SKM-1 (cell line): Measurements from ENCODE around the gene TTC23L.
"Not testable (repeated sequence)": the region's sequence is repeated elsewhere in the genome, so short reads cannot be mapped to it uniquely, and the experiment has no call there.

ENCODE experiments used
- DNase-seq: peaks from one replicate; lab custom pipeline; 2025; ENCODE audit not compliant: unreplicated experiment; lab: John Stamatoyannopoulos, UW

Gene TTC23L, protein sequence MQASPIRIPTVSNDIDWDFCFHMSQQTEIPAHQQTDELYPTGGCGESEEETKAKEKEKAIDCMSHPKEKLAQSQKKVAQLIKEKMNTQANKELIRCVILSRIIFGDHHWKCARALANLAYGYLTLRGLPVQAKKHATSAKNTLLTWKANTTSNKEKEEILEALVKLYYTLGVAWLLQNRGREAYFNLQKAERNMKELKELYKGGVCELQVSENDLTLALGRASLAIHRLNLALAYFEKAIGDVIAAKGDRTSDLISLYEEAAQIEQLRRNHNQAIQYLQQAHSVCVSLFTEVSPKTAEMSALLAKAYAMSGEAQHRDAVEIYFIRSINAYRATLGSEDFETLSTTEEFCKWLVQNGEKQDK

DNA sequence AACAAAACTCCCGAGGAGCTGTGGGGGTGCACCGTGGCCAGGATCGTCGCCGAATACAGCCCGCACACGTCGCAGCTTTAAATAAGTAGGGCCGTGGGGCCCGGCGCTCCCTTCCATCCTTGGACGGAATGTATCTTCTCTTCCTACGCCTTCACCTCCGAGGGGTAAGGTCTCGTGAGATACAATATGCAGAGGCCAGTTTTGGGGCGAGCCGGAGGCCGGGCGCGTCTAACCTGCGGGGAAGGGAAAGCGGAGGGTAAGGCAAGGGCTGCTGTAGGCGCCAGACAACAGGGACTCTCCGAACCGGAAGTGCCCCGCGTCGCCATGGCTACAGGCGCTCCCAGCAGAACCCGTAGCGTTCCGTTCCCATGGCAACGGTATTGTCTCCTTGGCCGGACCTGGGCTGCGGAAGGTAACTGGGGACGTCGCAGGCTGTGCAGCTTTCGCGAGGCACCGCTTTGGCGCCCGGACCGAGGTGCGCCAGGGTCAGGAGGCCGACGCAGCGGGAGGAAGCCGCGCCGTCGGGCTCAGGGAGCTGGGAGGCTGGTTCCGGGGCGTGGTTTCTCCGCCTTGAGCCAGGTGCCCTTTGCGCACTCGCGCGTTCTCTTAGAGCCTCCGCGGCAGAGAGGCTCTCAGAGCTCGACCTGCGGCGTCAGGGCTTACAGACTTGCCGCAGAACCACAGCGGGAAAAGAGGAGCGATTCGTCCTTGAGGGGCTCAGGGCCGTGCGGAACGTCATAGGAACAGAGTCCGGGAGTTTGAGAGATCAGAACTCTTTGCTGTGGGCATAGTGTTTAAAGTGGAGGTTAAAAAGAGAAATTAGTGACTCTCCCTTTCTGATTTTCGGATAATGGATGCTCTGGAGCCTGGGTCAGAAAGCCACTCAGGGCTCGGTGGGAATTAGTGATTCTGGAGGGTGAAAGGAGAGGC, at the start of gene TTC23L:
Gene TTC23L, plus strand, starts transcription at position 380 of the 930 bp plus-strand sequence. CDS start 1,508 bp downstream, outside the sequence.
- DNase-seq: peak; percentile 65

DNA sequence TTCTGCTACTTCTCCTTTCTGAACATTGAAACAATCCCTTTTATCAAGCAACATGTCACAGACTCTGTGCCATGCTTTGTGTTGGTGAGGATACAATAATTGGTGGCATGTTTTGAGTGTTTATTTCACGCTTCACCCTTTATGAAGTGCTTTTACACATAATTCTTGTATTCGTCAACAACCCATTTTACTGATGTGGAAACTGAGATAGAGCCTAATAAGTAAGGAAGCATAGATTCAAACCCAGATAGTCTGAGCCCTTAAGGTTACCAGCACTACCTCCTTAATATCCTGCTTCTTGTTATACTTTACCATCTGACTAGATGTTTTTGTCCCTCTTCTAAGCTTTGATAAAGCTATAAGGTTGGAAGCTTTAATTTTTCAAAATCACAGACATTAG, 49.3 kb upstream of the TTC23L start:
- no peak for DNase-seq

DNA sequence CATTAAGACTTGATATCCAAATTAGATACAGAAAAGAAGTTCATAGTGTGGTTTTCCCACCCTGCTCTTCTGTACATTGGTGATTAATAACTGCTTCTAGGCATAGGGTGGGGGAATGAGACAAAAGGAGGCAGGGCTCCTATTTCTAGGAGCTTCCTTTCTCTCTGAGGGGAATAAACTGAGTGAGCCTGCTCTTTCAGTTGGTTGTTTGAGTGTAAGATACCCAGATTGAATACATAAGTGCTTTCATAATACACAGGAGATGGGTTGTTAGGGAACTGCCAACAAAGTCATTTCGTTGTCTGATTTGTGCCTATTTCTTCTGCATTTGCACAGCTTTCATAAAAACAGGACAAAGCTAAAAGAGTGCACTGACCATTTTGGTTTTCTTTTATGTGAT, 48.9 kb upstream of the TTC23L start:
- no peak for DNase-seq

DNA sequence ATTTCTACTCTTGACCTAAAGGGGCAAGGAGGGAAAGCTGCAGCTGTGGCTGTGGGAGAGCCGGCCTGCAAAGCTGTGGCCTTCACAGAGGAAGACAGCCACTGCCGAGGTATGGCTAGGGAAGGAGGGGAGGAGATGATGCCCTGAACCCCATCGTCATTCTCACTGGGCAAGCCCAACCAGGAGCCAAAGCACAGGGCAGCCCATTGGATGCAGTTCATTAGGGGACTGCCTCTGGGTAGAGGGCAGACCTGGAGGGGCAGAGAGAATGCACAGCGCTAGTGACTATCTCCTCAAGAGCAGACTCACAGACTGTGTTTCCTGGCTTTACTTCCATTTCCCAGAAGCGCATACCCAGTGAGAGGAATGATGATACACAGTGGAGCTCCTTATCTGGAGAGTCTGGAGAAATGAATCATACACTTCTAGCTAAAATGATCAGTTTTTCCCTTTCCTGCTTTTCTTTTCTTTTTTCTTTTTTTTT, 47.2 kb upstream of the TTC23L start:
- DNase-seq: no peak

DNA sequence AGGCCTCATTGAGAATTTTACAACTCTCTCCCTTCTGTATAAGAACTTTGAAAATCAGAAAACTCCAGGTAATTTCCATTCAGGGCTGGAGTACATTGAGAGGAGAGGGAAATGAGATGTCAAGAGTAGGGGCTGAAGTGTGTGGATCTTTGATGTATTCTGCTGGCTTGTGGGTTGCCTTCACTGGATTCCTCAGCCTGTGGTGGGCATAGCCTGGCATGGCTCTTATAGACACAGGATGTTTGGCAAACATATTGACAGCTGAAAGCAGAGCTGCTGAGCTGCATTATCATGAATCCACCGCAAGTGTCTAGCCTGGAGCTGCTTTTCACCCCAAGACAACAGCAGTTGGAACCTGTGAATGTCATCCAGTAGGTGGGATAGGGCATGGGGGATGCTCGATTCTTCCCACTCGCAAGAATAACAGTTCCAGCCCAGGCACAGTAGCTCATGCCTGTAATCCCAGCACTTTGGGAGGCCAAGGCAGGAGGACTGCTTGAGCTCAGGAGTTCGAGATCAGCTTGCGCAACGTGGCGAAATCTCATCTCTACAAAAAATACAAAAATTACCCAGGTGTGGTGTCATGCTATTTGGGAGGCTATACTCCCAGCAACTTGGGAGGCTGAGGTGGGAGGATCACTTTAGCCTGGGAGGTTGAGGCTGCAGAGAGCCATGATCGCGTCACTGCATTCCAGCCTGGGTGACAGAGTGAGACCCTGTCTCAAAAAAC, 36.0 kb upstream of the TTC23L start:
- no peak for DNase-seq

DNA sequence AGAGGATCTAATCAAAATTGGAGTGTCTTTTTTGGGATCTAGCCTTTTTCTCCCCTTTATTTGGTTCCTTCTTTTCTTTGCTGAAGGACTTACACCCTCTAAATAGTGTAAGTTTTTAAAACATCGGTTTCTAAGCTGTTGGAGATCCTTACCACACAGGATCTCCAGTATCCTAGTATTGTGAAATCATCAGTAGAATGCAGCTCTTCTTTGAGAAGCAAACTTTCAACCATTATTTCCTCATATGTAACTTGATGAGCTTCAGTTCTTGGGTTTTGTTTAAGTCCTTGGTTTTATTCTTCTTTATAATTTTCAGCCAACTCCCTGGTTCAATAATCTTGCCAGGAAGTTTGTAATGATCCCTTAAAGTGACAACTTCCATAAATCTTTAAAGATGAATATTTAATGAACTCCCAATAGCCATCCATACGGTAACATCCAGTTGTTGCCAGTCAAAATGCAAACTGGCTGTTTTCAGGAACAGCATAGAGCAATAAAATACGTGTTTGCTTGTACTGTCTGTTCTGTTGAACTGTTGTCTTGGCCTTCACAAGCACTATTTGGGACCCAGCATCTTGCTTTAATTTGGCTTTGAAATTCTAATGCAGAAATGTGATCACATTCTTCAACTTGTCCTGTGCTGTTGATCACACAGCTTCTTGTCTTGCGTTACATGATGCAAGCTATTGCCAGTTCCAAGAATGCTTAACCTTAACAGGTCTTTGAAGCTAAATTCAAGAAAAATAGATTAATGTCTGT, 34.8 kb upstream of the TTC23L start:
- DNase-seq: no peak

DNA sequence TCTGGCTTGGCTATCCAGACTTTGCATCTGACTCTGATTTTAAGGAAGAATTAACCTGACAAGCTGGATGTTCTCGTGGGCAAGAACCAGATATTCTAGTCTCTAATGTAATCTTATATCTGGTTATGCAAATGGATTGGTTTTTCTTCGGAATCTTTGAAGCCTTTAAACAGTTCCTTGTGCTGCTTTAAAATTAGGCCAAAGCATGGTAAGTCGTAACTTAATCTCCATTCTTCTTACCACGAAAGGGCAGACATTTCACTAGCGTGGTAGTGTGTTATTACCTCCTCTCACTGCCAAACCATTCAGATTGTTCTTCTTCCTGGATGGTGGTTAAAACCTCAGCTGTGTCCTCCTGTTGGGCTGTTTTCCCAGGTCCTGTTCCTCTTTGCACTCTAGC, 34.1 kb upstream of the TTC23L start:
- no peak for DNase-seq

DNA sequence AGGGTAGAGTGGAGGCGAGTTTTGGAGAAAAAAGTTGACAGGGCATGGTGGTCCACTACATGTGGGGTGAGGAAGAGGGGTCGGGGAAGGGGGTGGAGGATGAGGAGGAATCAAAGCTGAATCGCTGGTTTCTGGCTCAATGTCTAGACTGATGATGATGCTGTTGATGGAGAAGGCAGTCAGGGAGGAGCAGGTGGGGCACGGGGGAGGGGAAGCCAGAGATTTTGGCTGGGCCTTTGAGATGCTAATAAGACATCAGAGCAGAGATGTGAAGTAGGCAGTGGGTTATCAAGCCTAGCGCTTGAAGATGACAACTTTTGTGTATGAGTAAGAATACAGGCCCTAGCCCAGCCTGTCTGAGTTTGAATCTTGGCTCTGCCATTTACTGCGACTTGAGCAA, 32.4 kb upstream of the TTC23L start:
- DNase-seq: no peak

DNA sequence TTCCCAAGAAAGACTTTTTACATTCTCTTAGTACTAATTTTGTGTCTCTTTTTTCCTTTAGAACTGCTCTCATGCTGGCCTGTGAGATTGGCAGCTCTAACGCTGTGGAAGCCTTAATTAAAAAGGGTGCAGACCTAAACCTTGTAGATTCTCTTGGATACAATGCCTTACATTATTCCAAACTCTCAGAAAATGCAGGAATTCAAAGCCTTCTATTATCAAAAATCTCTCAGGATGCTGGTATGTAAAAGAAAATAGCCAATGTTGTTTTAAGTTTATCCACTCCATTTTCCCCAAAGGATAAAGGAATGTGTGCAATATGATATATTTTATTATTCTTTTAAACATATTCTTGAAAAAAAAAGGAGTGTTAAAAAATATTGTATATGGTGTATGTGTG, 27.3 kb upstream of the TTC23L start:
- DNase-seq: no peak

DNA sequence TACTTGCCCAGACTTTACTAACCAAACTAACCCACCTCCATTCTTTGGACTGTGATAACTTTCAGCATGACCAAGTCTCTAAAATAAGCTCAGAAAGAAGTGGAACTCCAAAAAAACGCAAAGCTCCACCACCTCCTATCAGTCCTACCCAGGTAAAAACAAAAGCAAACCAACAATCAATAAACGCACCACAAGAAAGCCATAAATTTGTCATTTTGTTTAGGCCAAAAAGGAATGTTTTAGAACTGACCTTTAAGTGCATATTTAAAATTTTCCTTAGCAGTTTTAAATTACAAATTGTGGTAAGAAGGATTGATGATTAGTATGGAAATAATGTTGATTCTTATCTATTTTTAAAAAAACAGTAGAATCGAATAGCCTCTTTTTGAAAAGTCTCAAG, 25.5 kb upstream of the TTC23L start:
- no peak for DNase-seq

DNA sequence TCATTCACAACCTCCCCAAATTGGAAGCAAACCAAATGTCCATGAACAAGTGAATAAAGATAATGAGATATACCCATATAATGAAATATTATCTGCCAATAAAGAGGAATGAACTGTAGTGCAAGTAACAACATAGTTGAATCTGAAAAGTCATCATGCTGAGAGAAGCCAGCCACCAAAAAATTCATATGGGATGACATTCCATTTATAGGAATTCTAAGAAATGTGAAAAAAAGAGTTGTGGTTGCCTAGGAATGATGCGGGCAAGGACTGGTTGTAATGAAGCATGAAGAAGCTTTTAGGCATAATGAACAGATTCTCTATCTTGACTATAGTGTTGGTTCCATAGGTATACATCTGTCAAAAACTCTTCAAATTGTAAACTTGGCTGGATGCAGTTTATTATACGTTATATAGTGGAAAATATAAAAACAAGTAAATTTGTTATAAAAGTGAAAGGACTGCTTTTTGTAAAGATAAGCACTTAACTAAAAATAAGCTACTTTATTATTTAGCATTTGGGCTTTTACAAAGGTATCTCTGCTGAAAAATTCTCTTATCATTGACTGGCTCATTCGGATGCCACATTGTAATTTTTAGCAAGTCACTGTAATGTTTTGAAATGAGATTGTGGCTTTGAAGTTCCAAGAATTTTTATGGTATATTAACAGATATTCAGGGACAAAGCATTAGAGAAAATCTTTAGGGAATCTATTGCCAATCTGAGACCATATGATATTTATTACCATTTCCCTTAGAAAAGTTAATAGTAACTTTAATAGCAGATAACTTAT, 21.2 kb upstream of the TTC23L start:
- no peak for DNase-seq

DNA sequence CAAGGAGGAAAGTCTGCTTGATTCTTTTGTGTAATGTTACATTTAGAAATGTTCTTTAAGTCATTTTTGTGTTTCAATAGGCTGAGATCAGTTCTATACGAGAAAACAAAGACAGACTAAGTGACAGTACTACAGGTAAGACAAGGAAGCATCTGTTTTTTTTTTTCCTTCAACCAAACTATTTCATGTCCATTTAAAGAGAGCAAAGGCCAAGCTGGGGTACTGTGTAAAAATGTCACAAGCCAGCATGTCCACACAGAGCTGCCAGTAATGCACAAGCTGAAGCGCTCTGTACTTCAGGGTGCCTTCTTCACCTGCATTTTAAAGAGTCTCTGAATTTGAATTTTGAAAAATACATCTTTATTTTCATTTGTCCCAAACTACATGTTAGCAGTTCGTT, 20.2 kb upstream of the TTC23L start:
- no peak for DNase-seq

DNA sequence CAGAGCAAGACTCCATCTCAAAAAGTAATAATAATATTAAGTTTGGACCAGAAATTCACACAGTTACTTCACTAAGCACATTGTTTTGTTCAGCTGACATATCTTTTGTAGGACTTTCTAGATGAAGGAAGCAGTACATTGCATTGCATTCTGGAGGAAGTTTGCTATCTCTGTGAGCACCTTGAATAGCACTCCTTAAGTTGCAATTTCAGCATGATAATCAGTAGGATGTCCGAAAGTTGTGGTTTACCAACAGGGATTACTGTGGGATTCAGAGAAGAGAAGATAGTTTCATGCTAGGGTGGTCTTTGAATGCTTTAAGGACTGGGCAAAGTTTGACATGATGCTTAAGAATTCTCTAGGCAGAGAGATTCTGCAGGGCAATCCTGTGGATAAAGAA, 18.4 kb upstream of the TTC23L start:
- no peak for DNase-seq

DNA sequence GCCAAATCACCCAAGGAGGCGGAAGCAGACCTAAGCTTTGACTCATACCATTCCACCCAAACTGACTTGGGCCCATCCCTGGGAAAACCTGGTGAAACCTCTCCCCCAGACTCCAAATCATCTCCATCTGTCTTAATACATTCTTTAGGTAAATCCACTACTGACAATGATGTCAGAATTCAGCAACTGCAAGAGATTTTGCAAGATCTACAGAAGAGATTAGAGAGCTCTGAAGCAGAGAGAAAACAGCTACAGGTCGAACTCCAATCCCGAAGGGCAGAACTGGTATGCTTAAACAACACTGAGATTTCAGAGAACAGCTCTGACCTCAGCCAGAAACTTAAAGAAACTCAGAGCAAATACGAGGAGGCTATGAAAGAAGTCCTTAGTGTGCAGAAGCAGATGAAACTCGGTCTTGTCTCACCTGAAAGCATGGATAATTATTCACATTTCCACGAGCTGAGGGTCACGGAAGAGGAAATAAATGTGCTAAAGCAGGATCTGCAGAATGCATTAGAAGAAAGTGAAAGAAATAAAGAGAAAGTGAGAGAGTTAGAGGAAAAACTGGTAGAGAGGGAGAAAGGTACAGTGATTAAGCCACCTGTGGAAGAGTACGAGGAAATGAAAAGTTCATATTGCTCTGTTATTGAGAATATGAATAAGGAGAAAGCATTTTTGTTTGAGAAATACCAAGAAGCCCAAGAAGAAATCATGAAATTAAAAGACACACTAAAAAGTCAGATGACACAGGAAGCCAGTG, 15.8 kb upstream of the TTC23L start:
- DNase-seq: no peak

DNA sequence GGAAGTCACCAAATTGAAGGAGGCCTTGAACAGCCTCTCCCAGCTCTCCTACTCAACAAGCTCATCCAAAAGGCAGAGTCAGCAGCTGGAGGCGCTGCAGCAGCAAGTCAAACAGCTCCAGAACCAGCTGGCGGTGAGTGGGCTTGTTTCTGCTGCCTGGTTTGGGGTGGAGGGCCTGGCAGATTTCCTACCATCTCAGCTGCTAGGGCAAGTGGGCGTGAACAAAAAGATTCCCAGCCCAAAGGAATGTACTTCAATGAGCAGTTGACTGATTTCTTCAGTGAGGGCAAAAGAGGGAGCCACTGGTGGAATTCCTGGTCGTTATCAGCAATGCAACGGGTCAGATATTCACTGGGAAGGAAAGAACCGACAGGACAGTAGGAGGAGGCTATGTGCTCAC, 12.6 kb upstream of the TTC23L start:
- DNase-seq: no peak

DNA sequence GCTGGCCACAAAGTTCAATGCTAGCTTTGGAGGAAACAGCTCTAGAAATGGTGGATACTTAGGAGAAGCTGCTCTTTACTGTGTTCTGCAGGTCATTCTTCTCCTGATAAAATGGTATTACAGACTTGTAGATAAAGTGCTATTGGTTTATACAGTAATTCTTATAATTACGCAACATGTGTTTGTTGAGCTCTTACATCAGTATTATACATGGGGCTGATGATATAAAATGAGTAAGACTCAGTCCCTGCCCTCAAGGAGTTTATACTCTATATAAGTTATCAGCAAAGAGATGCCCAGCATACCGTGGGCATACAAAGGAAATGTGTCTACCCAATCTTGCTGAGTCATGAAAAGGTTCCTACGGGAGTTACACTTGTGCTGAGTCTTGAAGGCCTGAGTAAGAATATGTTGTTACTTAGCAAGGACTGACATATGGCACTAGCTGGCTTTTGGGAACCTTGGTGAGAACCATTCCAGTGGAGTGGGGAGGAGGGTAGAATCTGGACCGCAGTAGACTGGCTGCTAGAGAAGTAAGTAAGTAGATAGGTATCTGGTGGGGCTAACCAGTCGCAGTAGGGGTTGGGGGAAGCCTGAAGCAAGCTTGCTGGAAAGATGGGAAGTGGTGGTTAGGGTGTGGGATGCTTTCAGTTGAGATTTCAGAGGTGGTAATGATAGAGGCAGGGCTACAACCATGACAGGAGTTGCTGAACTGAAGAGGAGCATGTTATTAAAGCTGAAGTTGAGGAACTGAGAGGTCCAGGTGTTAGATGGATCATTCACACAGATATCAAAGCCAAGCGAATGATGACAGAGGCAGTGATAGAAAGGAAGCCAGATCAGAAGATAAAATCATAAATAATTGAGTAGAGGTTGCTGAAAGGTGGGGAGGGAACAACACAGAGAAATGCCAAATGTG, 11.1 kb upstream of the TTC23L start:
- DNase-seq: no peak

DNA sequence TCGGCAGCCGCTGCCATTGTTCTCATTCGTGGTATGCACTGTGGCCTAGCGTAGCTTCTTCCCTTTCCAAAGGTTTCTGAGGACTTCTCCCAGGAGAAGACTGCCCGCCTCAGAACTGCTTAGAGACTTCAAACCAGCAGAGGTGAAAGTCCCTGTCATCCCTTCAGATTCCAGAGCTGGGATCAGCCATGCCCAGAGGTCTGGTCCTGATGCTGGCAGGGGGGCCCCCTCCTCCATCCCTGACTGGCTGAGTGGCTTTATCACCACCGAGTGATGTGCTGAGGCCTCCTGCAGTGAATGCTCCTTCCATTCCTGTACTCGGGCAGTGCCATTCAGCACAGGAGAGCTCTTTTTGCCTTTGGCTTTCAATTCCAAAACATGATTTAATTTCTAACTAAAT, 8.1 kb upstream of the TTC23L start:
- not testable (repeated sequence) for DNase-seq

DNA sequence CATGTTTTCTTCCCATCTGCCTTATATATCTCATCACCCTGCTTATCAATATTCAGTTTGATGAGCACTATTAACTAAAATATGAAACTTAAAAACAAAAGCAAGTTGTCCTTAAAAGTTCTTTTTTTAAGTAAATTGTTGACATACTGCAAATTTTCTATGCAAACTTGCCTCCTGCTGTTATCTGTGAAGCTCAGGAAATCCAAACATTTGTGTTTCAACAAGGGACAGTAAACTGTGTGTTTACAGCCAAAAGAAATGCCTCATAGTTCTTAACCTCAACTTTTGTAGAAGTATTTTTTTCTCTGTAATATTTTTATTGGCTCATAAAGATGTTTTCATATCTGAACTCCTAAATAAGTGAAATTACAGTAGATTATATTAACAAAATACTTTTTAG, 7.7 kb upstream of the TTC23L start:
- DNase-seq: no peak
